ENCODE data around the gene RHOA.
A peak's percentile ranks its signal among the peaks of the same experiment; 100 is the strongest.
"Not testable (repeated sequence)": the region's sequence is repeated elsewhere in the genome, so short reads cannot be mapped to it uniquely, and the experiment has no call there.

Gene RHOA

DNA sequence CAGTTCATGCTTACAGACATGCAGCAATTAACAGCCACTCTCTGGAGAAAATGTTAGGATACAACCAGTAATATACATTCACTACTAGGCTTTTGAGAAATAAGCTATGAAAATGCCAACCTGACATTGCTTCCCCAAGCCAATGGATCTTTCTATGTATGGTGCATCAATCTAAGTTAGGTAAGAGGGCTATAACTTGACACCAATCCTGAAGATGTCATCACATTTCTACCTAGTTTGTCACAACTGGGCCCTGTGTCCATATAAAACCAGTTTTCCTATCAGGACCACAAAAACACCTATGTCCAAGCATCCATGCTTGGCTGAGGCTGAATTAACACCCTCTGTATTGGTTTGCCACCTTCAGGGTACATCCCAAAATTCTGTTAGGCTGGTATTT is 39.8 kb downstream of the RHOA start:
- no peak for DNase-seq (ENCODE audit: insufficient read length, low spot score)
- FAIRE-seq = no peak

DNA sequence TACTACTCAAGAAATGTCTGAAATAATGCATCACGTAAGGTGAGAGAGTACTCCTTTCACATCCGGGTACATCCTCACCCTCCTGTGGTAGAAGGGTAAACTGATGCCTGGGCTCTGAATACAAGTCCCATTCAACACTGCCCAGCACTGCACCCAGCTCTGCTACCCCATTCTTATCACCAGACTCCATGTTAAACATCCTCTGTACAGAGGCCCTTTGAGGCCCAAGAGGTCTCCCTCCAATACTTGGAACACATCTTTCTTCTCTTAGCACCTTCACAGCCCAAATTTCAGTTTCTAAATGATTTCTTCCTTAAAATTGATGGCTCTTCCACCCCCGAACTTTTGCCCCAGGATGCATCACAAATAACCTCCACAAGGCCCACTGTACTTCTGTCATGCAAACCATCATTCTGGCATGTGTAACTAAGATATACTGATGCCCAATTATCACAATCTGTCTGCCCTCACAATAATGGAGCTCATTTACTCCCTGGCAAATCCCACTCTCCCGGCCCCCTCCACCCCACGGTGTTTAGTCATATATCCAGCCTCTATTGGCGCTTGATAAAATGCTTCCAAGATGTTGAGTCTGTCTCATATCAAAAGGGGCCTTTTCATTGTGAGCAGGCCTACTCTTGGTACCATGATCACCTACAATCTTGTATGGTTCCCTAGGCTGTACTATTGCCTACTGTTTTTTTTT is 41.0 kb downstream of the RHOA start:
- DNase-seq (ENCODE audit: insufficient read length, low spot score) = no peak
- FAIRE-seq = no peak

DNA sequence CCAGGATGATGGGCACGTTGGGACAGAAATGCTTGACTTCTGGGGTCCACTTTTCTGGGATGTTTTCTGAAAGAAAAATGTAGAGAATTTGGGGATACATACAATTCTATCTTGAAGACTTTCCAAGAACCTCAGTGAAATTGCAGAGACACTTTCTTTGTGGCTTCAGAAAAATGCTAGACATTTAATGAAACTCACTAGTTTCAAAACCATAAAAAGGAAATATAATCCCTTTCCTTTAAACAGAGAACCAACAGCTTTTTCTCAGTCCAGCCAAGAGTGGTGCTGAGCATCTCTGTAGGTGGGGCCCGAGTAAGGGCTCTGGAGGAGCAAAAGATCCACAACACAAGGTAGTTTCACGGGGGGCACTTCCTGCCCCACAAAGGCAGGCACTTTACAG is 49.2 kb downstream of the RHOA start:
- DNase-seq (ENCODE audit: insufficient read length, low spot score) (no peak), FAIRE-seq (no peak)

DNA sequence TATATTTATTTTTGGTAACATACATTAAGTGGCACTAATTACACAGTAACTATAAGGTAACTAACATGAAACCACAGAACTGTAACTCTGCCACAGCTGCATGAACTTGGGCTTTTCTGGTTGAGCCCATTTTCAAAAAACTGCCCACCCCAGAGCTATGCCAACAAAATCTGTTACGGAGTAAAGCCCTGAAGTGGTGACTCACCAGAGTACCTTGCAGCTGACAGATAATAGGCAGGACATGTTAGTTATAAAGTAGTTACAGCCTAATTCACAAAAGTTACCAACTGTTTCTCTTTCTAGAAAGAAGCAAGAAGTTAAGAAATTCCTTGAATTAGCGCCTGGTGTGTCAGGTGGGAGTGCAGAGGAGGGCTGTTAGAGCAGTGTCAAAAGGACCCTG is 52.2 kb downstream of the RHOA start:
- DNase-seq (ENCODE audit: insufficient read length, low spot score) (no peak), FAIRE-seq (no peak)

DNA sequence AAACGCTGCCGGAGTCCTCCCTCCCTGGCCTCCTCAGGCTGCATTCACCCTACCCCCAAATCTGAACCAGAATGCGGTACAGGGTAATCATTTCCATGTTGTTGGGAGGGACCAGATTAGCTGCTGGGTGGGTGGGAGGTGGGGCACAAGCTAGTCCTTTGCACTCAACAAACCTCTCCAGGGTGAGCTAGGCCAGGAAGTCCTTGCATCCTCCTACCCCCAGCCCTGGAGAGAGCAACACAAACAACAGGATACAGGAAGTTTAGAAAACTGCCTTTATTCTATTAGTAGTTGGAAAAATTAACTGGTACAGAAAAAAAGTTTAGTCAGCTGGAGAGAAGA is 52.9 kb downstream of the RHOA start:
- DNase-seq (ENCODE audit: insufficient read length, low spot score) (no peak), FAIRE-seq (peak; percentile 37)

DNA sequence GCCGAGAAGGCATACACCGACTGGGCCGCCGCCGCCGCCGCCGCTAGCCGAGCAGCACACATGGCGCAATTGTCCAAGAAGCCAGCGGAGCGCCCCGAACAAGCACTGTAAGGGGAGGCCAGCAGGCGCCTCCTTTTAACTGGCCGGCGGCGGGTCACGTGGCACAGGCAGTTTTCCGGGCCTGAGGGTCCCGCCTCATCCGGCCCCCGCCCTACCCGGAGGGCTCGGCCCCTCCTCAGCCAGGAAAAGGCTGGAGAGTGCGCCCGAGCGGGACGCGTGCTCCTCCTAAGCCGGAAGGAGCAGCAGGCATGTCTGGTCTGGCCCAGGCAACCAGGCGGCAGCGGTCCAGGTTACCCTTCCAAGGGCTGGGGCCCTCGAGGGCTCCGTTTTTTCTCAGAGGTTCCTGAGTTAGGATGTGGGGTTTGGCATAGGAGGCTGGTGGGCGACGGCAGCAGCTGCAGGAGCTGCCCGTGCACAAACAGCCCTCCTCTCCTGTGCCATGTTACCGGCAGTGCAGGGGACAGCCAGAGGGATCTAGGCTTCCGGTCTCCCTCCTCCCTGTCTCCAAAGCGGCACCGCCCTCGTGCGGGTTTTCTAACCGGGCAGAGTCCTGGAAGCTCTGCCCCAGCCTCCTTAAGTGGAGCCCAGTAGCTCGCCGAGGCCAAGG is 53.4 kb downstream of the RHOA start, which contains the start of gene GPX1:
TSS of gene GPX1 (minus strand) at position 137 of the 667 bp plus-strand sequence. CDS start at position 62, 75 bp downstream.
- FAIRE-seq = peak; percentile 92

DNA sequence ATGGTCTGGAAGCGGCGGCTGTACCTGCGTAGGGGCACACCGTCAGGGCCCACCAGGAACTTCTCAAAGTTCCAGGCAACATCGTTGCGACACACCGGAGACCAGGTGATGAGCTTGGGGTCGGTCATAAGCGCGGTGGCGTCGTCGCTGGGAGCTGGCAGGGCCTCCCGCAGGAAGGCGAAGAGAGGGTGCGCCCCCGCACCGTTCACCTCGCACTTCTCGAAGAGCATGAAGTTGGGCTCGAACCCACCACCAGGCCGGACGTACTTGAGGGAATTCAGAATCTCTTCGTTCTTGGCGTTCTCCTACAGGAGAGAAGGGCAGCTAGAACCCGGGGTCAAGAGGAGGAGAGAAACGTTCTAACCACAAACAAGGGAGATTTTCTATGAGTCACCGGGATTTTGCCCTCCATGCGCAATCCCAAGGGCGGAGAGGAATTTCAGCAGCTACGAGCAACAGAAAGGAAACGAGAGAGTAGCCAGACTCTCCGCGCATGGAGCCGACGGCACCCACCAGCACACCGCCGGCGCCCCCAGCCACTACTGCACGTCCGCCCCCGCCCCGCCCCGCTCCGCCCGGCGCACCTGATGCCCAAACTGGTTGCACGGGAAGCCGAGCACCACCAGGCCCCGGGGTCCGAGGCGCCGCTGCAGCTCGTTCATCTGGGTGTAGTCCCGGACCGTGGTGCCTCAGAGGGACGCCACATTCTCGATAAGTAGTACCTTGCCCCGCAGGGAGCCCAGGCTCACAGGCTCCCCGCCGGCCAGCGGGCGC is 54.1 kb downstream of the RHOA start:
- not testable (repeated sequence) for FAIRE-seq; DNase-seq (ENCODE audit: insufficient read length, low spot score)

More for the DNA sequence above, 53.4 kb downstream of the RHOA start, which contains the start of gene GPX1:
- DNase-seq (ENCODE audit: insufficient read length, low spot score) = peak; percentile 69

DNA sequence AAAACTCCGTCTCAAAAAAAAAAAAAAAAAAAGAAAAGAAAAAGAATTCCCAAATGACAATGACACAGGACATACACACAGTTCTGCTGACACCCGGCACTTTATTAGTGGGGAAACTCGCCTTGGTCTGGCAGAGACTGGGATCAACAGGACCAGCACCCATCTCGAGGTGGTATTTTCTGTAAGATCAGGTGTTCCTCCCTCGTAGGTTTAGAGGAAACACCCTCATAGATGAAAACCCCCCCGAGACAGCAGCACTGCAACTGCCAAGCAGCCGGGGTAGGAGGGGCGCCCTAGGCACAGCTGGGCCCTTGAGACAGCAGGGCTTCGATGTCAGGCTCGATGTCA is 54.7 kb downstream of the RHOA start:
- DNase-seq (ENCODE audit: insufficient read length, low spot score); FAIRE-seq: not testable (repeated sequence)

DNA sequence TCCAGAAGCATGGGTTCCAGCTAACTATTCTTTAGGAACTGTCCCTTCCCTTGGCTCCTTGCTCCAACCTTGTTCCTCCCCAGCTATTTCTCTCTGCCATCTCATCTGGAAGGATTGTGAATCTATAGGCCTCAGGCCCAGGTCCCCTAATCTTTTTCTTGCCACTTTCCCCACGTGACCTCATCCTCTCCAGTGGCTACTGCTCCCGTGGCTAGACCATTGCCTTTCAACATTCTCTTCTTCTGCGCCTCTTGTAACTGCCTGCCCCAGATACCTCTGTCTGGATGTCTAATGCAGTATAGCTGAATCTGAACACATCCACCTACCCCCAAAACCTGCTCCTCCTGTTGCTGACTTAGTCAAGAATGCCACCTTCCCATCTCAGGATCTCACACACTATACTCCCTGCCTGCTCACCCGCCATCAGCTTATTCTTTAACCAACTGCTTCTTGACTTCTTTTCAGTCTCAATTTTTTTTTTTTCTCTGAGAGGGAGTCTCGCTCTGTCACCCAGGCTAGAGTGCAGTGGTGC is 58.8 kb downstream of the RHOA start:
- DNase-seq (ENCODE audit: insufficient read length, low spot score) (no peak), FAIRE-seq (no peak)

DNA sequence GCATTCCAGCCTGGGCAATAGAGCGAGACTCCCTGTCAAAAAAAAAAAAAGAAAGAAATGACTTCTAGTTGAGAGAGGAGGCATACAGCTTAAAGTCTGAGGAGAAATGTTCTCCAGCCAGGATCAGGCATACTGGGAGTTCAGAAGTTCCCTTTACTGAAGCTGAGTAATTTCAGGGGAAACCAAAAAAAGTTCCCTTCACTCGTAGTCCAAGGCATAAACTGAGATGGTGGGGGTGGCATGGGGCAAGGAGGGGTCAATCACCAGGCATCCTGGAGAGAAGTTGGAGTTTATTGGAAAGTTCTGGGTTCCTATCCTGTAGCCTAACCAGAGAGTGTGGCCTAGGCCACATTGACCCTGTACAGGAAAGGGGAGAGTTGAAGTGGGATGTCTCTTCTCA is 59.5 kb downstream of the RHOA start:
- no peak for FAIRE-seq
- DNase-seq (ENCODE audit: insufficient read length, low spot score) = no peak

DNA sequence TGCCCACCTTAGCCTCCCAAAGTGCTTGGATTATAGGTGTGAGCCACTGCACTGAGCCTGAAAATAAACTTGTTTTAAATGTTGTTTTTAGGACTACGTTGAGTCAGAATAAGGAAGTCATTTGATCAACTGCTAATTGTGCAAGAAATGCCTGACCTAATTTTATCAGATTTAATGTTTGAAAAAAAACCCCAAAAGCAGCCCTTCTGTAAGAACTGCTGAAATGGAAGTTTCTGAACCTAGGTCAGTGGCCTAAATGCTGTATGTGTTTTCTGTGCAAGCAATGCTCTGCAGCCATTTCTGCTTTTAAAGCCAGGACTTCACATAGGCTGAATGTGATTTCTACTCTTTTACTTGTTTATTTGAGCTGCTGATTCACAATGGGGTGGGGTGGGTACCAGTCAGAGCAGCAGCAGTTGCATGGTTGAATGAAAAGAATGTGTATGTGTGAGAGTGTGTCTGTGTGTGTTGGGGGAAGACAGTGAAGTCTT is 60.2 kb downstream of the RHOA start:
- FAIRE-seq = no peak
- DNase-seq (ENCODE audit: insufficient read length, low spot score) = no peak

DNA sequence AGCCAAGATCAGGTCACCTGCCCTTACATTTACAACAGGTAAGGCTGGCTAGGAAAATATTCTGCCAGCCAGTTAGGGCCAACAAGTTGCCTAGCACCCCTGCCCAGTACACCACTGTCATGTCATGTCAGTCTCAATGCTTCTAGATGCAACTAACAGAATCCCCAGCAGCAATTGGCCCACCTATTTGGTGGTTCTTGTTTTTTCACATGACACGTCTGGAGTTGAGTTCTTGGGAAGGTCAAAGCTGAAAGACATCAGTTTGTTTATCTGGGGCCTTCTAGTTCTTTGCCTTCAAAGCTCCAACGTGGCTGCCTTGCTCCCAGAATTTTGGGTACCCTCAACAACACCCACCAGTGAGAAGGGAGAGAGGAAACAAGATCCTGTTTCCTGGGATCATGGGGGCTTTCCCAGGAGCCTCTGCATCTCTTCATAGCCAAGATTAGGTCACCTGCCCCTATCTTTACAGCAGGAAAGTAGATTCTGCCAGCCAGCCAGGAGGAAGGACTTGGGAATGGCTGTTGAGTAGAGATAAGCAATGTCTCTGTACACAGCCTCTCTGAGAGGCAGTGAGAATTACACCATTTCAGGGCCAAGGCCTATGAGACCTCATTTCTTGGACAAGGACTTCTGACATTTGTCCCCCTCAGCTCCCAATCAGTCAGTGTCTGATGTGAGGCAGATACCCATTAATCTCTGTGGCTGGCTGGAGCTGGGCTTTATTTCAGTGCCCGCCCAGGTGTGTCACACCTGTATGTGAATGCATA is 62.2 kb downstream of the RHOA start:
- DNase-seq (ENCODE audit: insufficient read length, low spot score) (no peak), FAIRE-seq (no peak)

DNA sequence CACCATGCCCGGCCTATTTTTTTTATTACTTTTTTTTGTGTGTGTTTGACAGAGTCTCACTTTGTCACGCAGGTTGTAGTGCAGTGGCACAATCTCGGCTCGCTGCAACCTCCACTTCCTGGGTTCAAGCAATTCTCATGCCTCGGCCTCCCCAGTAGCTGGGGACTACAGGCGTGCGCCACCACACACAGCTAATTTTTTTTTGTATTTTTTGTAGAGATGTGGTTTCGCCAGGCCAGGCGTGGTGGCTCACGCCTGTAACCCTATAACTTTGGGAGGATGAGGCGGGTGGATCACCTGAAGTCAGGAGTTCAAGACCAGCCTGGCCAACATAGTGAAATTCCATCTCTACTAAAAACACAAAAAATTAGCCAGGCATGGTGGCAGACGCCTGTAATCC is 63.4 kb downstream of the RHOA start:
- FAIRE-seq; DNase-seq (ENCODE audit: insufficient read length, low spot score): not testable (repeated sequence)

DNA sequence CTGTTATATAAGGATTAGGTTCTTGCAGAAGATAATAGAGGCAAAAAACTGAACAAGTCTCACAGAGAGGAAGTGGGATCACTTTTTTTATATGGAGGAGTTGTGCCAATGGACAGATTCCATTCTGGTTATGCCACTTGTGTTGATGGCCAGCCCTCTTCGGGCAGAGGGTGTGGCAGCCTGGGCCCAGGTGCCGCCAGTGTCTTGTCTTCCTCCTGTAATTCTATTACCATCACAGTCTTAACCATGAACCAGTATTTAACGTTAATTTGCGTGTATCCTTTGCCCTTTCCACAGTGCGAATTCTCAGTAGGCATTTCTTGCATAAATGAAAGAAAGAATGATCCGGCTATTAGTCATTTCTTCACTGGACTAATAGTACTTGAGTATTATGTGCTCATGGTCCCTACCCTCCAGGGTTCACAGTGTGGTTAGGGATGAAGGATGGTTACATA is 65.0 kb downstream of the RHOA start:
- FAIRE-seq = no peak
- DNase-seq (ENCODE audit: insufficient read length, low spot score) = no peak

DNA sequence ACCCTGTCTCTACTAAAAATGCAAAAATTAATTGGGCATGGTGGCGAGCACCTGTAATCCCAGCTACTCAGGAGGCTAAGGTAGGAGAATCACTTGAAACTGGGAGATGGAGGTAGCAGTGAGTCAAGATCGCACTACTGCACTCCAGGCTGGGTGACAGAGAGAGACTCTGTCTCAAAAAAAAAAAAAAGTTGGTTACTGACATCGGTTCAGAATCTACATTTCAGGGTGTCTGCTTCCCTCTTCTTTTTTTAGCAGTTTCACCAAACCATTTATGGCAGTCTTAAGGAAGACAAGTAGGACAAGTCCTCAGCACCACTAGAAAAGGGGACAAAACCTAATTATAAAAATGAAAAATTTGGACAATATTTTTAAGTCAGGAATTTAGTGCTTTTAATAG is 68.6 kb downstream of the RHOA start:
- FAIRE-seq = no peak
- no peak for DNase-seq (ENCODE audit: insufficient read length, low spot score)

DNA sequence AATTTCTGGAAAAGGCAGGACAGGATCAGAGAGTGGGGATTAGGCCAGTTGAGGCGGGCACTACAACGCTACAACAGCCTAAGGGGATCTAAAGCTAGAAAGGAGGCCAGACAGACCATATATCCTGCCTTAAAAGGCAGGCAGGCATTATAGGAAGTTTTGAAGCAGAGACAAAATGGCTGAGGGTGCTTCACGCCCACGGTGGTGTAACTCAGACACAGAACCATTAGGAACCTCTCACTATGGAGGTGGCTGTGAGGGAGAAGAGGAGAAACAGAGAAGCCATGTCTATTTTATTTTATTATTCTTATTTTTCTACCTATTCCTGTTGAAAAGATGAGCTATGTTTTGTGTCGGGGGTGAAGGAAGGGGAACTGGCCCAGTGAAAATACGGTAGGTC is 69.8 kb downstream of the RHOA start:
- peak; percentile 28 for FAIRE-seq
- no peak for DNase-seq (ENCODE audit: insufficient read length, low spot score)

DNA sequence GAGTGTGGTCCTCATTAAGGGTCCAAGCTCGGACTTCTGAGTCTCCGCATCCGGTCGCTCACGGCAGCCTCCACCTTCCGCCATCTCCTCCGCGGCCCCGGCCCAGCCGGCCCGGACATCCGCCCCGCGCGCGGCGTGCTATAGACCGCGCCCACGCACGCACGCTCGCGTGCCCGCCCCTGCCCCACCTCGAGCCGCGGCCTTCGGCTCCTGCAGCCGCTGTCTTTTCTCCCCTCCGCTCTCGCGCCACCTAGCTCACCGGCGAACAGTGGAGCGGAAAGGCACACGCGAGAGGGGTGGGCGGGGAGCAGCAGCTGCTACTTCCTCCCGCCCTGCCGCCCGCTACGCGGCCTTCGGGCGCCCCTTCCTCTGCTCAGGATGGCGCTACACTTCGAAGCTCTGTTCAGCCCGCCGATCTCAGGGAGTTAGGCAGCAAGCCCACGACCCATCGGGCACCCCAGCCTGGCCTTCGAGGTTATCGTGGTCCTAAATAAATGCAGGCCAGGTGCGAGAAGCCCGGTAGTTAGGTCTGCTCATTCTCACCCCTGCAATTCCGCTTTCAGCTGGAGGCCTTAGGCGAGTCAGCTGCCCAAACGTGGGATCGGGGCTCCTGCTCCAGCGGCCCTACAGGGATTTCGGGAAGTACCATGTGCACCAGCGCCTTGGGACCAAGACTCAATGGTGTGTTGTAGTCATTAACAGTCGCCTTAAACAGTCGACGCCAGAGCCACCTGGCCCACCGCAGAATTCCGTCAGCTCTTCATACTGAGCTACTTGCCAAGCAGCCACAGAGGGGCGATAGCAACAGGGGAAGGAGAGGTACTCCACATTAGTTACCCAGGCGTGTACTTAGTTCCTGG is 71.6 kb downstream of the RHOA start, which contains the start of gene USP4:
TSS of gene USP4 (minus strand) at position 113 of the 860 bp plus-strand sequence. CDS start at position 84, 29 bp downstream.
- FAIRE-seq = no peak
- DNase-seq (ENCODE audit: insufficient read length, low spot score) = peak; percentile 81

DNA sequence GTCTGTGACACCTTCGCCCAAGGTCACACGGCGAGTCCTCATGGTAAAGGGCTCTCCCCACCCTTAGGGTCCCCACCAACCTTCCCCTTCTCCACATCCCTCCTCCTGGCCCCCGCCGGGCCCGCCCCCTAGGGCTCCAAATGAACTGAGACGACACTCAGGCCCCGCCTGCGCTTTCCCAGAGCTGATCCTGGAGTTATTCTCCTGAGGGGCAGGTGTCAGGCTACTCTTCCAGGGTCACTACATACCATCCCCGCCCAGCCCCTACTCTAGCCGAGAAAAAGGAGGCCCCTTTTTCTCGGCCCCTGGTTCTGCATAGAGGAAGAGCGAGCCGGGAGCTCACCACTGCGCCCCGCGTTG is 72.2 kb downstream of the RHOA start:
- no peak for FAIRE-seq
- DNase-seq (ENCODE audit: insufficient read length, low spot score) = no peak

DNA sequence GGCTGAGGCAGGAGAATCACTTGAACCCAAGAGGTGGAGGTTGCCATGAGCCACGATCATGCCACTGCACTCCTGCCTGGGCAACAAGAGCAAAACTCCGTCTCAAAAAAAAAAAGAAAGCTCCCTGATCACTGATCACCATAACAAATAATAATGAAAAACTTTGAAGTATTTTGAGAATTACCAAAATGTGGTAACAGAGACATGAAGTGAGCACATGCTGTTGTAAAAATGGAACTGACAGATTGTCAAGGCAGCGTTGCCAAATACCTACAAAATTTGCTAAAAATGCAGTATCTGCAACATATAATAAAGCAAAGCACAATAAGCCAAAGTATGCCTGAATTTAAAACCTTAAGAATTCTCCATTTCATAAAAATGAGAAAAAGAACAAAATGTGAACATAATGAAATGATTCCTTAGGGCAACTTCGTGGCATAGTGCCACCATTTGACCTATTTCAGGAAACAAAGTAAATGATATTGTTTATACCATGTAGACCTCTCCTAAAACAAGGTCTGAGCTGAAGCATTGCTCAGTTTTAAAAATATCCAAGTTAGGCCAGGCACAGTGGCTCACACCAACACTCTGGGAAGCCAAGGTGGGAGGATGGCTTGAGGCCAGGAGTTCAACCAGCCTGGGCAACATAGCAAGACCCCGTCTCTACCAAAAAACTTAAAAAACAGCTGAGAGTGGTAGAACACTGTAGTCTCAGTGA is 77.7 kb downstream of the RHOA start:
- no peak for DNase-seq (ENCODE audit: insufficient read length, low spot score)
- FAIRE-seq = no peak

Data from GM19239 (cell line).